Left forelimb (tissue), 1 donor: ENCODE data around the gene FAM240A.

Experiments
- DNase-seq: peaks from one replicate; pipeline ENCODE4 v3.0.0-alpha.2; 2018; ENCODE audit warnings: low spot score

The FAM240A gene

GRCh38 chr3:46674031-46674845 lies 61.9 kb downstream of the FAM240A start:
- DNase-seq: peak; percentile 58

- DNase-seq: peak; percentile 42
These were observed 63.1 kb downstream of the FAM240A start for GRCh38 chr3:46675426-46675825.
